Prostate gland (tissue), 2 donors: ENCODE data around the gene PHKB. TPM values are rescaled to one million over a fixed set of nuclear protein-coding genes. Genes with fewer than 3 reads are reported as not detected.

Experiments used
- DNase-seq: peaks from one replicate; pipeline ENCODE4 v3.0.0-alpha.2; 2019; ENCODE audit warnings: low spot score
- H3K27ac ChIP-seq, 2 donors: fragments of 200-600 bp; sonication (generic); 2 replicates each; pipeline ENCODE4 v1.5.1; 2017 to 2019
- H3K27me3 ChIP-seq: fragments of 200-600 bp; sonication (generic); replicated peaks from 2 replicates; pipeline ENCODE4 v1.5.1; 2019; ENCODE audit not compliant: insufficient read depth
- H3K36me3 ChIP-seq, 2 donors: fragments of 200-600 bp; sonication (generic); 1 replicate in 1 of 2; 2 replicates in 1 of 2; pipeline versions ENCODE4 v1.5.1 to v1.8.1; 2017 to 2019
- H3K4me1 ChIP-seq: fragments of 200-600 bp; sonication (generic); replicated peaks from 2 replicates; pipeline ENCODE4 v1.5.1; 2019
- H3K4me3 ChIP-seq, 2 donors: fragments of 200-600 bp; sonication (generic); 2 replicates each; pipeline ENCODE4 v1.5.1; 2017 to 2019
- H3K9me3 ChIP-seq: fragments of 200-600 bp; sonication (generic); 2 replicates; pipeline ENCODE4 v1.5.1; 2017
- POLR2A ChIP-seq: fragments of 450-650 bp; IDR thresholded peaks from one replicate; pipeline ENCODE4 v1.6.1; 2016; ENCODE audit warnings: antibody characterized with exemption, mild to moderate bottlenecking
- POLR2AphosphoS5 ChIP-seq: sonication (generic); formaldehyde crosslinking; IDR thresholded peaks from one replicate; pipeline ENCODE4 v1.6.1; 2017; ENCODE audit warnings: antibody characterized with exemption
- WGBS: methylation state at CpG from one replicate; pipeline ENCODE4 v1.1.5; 2018; 5-methylcytosine and 5-hydroxymethylcytosine counted together
- intact Hi-C: fragments of 100-400 bp; cut with DNase I; formaldehyde crosslinking; loops from one replicate; pipeline ENCODE4 v1.14.2; 2022
- total RNA-seq, 2 donors: library from RNA; depleted of rRNA; stranded (reverse); fragments of >200 nt; gene quantifications; one replicate each; pipeline ENCODE4 v1.1.0, GENCODE V29; 2016
- TF ChIP-seq, protein P1 (sequence below), 4 experiments: fragments of 200-600 bp in 2 of 4; fragments of 450-650 bp in 2 of 4; sonication (generic) in 2 of 4; IDR thresholded peaks; 1 replicate in 3 of 4; 2 replicates in 1 of 4; pipeline ENCODE4 v1.5.1; 2016 to 2019; ENCODE audit warnings: antibody characterized with exemption in 4 of 4, mild to moderate bottlenecking in 2 of 4, moderate library complexity in 2 of 4

PHKB gene
- total RNA-seq, 2 donors from 2014 or later, result 70.1 to 93.7 TPM

DNA sequence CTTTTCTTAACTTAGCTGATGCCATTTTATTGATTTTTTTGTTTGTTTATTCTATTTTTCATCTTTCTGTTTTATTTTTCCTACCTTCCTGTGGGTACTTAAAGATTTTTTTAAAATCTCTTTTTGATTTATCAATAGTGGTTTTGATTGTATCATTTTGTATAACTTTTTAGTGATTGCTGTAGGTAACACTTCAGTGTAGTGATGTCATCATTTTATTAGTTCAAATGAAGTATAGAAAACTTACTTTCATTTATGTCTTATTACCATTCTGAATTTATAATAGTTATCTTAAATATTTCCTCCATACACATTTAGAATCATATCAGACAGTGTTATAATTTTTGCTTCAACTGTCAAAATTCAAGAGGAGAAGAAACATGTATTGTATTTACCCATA lies 115.9 kb downstream of the PHKB start:
- Histone ChIP-seq H3K4me1 (no peaks in the 10 kb centered on the region), H3K27me3 (no peaks in the 10 kb centered on the region), H3K36me3 (no peaks in the 10 kb centered on the region), H3K9me3 (no peaks in the 10 kb centered on the region), H3K4me3 (no peak overlapping the region), H3K27ac (no peak overlapping the region)
- no peak for DNase-seq
- no peak for TF ChIP-seq POLR2A
- no peak for TF ChIP-seq POLR2AphosphoS5
- intact Hi-C loops, result no loop called here

DNA sequence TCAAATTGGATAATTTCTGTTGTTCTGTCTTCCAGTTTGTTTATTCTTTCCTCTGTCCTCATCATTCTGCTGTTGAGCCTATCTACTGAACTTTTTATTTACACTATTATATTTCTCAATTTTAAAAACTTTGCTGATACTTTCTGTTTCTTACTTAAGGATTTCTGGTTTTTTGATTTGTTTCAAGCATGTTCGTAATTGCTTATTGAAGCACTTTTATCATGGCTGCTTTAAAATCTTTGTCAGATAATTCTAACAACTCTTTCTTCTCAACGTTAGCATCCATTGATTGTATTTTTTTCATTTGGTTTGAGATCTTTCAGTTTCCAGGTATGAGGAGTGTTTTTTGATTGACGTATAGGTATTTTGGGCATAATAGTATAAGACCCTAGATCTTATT lies 116.9 kb downstream of the PHKB start:
- no peak for DNase-seq
- H3K27me3 ChIP-seq, result no peaks in the 10 kb centered on the region
- H3K27ac ChIP-seq, result no peak overlapping the region
- intact Hi-C loops, result no loop called here
- no peak for TF ChIP-seq POLR2AphosphoS5
- TF ChIP-seq, protein P1, sequence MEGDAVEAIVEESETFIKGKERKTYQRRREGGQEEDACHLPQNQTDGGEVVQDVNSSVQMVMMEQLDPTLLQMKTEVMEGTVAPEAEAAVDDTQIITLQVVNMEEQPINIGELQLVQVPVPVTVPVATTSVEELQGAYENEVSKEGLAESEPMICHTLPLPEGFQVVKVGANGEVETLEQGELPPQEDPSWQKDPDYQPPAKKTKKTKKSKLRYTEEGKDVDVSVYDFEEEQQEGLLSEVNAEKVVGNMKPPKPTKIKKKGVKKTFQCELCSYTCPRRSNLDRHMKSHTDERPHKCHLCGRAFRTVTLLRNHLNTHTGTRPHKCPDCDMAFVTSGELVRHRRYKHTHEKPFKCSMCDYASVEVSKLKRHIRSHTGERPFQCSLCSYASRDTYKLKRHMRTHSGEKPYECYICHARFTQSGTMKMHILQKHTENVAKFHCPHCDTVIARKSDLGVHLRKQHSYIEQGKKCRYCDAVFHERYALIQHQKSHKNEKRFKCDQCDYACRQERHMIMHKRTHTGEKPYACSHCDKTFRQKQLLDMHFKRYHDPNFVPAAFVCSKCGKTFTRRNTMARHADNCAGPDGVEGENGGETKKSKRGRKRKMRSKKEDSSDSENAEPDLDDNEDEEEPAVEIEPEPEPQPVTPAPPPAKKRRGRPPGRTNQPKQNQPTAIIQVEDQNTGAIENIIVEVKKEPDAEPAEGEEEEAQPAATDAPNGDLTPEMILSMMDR (IDR thresholded peaks at IDR 0.05), result no peak
- TF ChIP-seq POLR2A, result no peak
- no peaks in the 10 kb centered on the region for H3K36me3 ChIP-seq
- WGBS, result 96% methylated on average over 3 of the region's 3 CpGs
- no peaks in the 10 kb centered on the region for H3K9me3 ChIP-seq
- H3K4me3 ChIP-seq, result no peak overlapping the region
- no peaks in the 10 kb centered on the region for H3K4me1 ChIP-seq

DNA sequence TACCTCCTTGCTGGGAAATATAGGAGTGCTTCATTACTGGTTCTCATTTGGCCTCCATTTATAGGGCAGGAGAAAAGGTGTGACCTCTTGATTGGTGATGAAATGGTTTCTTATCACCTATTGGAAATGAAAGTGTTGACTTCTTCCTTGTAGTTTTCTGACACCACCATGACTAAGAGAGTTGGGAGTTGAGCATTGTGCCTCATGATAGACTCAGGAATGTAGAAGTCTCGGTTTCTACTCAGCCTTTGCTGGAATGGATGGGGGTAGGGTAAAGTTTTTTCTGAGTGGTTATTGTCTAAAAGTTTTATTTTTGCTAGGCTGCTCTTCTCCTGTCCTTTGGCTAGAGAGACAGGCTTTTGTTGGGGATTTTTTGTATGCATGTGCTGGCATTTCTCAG lies 117.4 kb downstream of the PHKB start:
- WGBS, result 100% methylated on average over 1 of the region's 1 CpG
- no peaks in the 10 kb centered on the region for H3K36me3 ChIP-seq
- no peaks in the 10 kb centered on the region for H3K9me3 ChIP-seq
- no peaks in the 10 kb centered on the region for H3K4me1 ChIP-seq
- TF ChIP-seq, protein P1 (IDR thresholded peaks at IDR 0.05), result no peak
- no peak for TF ChIP-seq POLR2AphosphoS5
- TF ChIP-seq POLR2A, result no peak
- H3K27me3 ChIP-seq, result no peaks in the 10 kb centered on the region
- H3K27ac ChIP-seq, result no peak overlapping the region
- H3K4me3 ChIP-seq, result no peak overlapping the region
- DNase-seq, result no peak
- intact Hi-C loops, result no loop called here

DNA sequence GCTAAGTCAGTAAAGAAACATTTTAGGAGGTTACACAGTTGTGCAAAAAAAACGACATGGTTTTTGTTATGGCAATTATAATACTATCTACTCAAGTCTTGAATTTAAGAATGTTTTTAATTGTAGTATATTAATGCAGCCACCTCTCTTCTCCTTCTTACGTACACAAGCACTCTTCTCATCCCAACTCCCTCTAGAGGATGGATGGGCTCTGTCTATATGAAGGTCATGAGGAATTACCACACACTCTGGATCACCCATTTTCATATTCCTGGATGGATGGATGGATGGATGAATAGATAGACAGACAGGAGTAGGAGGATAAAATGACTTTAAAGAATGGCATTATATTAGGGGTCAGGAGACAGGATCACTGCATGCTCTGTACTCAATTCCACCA lies 120.0 kb downstream of the PHKB start:
- no peak overlapping the region for H3K27ac ChIP-seq
- H3K9me3 ChIP-seq, result no peaks in the 10 kb centered on the region
- no peaks in the 10 kb centered on the region for H3K4me1 ChIP-seq
- no peaks in the 10 kb centered on the region for H3K27me3 ChIP-seq
- DNase-seq, result no peak
- no peaks in the 10 kb centered on the region for H3K36me3 ChIP-seq
- WGBS, result 76% methylated on average over 2 of the region's 2 CpGs
- TF ChIP-seq, protein P1 (IDR thresholded peaks at IDR 0.05), result no peak
- TF ChIP-seq POLR2A, result no peak
- TF ChIP-seq POLR2AphosphoS5, result no peak
- intact Hi-C loops, result no loop called here
- H3K4me3 ChIP-seq, result no peak overlapping the region

DNA sequence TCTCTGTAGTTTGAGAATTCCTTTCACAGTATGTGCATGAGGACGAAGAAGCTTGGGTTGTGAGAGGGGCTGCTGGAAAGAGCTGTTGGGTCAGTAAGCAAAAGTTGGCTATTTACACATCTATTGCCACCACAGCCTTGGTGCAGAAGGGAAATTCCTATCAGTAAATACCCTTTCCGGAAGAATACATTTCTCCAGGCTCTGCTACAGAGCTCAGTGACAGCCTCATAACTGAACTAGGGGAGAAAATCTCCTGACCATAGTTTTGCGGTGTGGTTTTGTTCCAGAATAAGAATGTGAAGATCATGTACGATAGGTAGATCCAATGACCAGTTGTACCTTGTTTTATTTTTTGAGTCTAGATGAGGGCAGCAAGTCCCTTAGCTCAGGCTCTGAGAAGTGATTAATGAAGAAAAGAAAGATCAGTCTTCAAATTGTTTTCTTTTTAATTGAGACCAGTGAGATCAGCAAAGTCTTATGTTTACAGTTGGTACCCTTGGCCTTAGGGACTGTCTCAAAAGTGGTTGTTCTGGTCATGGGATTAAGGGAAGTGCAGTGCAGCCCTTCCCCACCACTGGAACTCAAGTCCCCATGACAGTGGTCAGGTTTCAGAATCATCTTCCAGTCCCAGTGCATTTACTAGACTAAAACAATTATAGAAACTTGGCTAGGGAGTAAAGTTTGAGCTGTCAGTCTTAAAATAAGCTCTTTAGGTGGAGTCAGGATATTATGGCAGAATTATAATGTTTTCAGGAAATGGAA lies 123.5 kb downstream of the PHKB start:
- Histone ChIP-seq H3K4me3 (no peak overlapping the region), H3K36me3 (no peaks in the 10 kb centered on the region), H3K27me3 (no peaks in the 10 kb centered on the region), H3K9me3 (no peaks in the 10 kb centered on the region), H3K4me1 (no peaks in the 10 kb centered on the region), H3K27ac (no peak overlapping the region)
- TF ChIP-seq POLR2A (no peak), POLR2AphosphoS5 (no peak)
- TF ChIP-seq, protein P1 (IDR thresholded peaks at IDR 0.05), result no peak
- intact Hi-C loops, result no loop called here
- 90% methylated on average over 4 of the region's 4 CpGs for WGBS
- DNase-seq, result no peak
